Suprapubic skin (tissue), 4 donors: ENCODE results near the gene RNF150. TPM values are rescaled to one million over a fixed set of nuclear protein-coding genes. Genes with fewer than 3 reads are reported as not detected.

ENCODE experiments used
- DNase-seq, 2 donors: peaks; one replicate each; pipeline ENCODE4 v3.0.0-alpha.2; 2019; ENCODE audit warnings: low spot score in 2 of 2
- H3K27ac ChIP-seq: fragments of 200-600 bp; sonication (generic); one replicate; pipeline ENCODE4 v1.5.1; 2019
- H3K27me3 ChIP-seq: fragments of 200-600 bp; sonication (generic); one replicate; pipeline ENCODE4 v1.5.1; 2019
- H3K36me3 ChIP-seq: fragments of 200-600 bp; sonication (generic); one replicate; pipeline ENCODE4 v1.5.1; 2019
- H3K4me1 ChIP-seq: fragments of 200-600 bp; sonication (generic); one replicate; pipeline ENCODE4 v1.5.1; 2019
- H3K4me3 ChIP-seq: fragments of 200-600 bp; sonication (generic); one replicate; pipeline ENCODE4 v1.5.1; 2019; ENCODE audit warnings: mild to moderate bottlenecking
- H3K9me3 ChIP-seq: fragments of 200-600 bp; sonication (generic); one replicate; pipeline ENCODE4 v1.5.1; 2019
- EP300 ChIP-seq: sonication (generic); formaldehyde crosslinking; IDR thresholded peaks from one replicate; pipeline ENCODE4 v1.6.1; 2017; ENCODE audit warnings: antibody characterized with exemption
- POLR2A ChIP-seq, 2 donors: fragments of 450-650 bp; IDR thresholded peaks; one replicate each; pipeline ENCODE4 v1.6.1; 2017; ENCODE audit warnings: antibody characterized with exemption in 2 of 2, mild to moderate bottlenecking in 2 of 2, moderate library complexity in 2 of 2
- POLR2AphosphoS5 ChIP-seq, 3 donors: sonication (generic); formaldehyde crosslinking; IDR thresholded peaks; one replicate each; pipeline ENCODE4 v1.6.1; 2017; ENCODE audit warnings: antibody characterized with exemption in 3 of 3
- WGBS: methylation state at CpG from one replicate; pipeline ENCODE4 v1.1.5; 2018; 5-methylcytosine and 5-hydroxymethylcytosine counted together
- total RNA-seq, 4 donors: library from RNA; depleted of rRNA; stranded (reverse); fragments of >200 nt; gene quantifications; one replicate each; pipeline ENCODE4 v1.1.0, GENCODE V29; 2016
- TF ChIP-seq, protein P1 (sequence below), 2 donors: fragments of 200-600 bp in 1 of 2; fragments of 450-650 bp in 1 of 2; sonication (generic) in 1 of 2; IDR thresholded peaks; one replicate each; pipeline ENCODE4 v1.5.1; 2016 to 2019; ENCODE audit warnings: antibody characterized with exemption in 2 of 2, mild to moderate bottlenecking in 1 of 2, moderate library complexity in 1 of 2

The RNF150 gene
- total RNA-seq, 4 donors from 2014 or later: 0.83 to 4.0 (median 2.6) TPM

DNA sequence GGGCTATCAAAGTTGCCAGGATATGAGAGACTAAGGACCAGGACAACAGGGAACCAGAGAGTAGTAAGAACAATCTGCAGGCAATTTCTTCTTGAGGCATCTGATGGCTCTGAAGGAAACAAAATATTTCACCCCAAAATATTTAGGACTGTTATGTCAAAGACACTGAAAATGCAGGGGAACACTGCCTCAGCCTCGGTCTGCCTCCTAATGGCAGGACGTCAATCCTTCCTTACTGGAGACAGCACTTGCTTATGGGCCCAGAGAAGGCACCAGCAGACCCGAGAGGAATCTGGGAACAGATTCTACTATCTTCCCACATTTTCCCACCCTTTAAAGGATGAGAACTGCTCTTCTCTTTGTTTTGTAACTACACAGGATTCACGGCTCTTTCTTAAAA, 23.3 kb downstream of the RNF150 start:
- H3K9me3 ChIP-seq: no peaks in the 10 kb centered on the region
- no peak overlapping the region for H3K4me3 ChIP-seq
- WGBS: 76% methylated on average over 4 of the region's 4 CpGs
- no peaks in the 10 kb centered on the region for H3K36me3 ChIP-seq
- no peaks in the 10 kb centered on the region for H3K4me1 ChIP-seq
- H3K27me3 ChIP-seq: no peaks in the 10 kb centered on the region
- no peak overlapping the region for H3K27ac ChIP-seq
- no peak for DNase-seq
- TF ChIP-seq EP300: no peak
- TF ChIP-seq, protein P1, sequence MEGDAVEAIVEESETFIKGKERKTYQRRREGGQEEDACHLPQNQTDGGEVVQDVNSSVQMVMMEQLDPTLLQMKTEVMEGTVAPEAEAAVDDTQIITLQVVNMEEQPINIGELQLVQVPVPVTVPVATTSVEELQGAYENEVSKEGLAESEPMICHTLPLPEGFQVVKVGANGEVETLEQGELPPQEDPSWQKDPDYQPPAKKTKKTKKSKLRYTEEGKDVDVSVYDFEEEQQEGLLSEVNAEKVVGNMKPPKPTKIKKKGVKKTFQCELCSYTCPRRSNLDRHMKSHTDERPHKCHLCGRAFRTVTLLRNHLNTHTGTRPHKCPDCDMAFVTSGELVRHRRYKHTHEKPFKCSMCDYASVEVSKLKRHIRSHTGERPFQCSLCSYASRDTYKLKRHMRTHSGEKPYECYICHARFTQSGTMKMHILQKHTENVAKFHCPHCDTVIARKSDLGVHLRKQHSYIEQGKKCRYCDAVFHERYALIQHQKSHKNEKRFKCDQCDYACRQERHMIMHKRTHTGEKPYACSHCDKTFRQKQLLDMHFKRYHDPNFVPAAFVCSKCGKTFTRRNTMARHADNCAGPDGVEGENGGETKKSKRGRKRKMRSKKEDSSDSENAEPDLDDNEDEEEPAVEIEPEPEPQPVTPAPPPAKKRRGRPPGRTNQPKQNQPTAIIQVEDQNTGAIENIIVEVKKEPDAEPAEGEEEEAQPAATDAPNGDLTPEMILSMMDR (IDR thresholded peaks at IDR 0.05): no peak
- no peak for TF ChIP-seq POLR2A (IDR thresholded peaks at IDR 0.05)
- TF ChIP-seq POLR2AphosphoS5 (IDR thresholded peaks at IDR 0.05): no peak

DNA sequence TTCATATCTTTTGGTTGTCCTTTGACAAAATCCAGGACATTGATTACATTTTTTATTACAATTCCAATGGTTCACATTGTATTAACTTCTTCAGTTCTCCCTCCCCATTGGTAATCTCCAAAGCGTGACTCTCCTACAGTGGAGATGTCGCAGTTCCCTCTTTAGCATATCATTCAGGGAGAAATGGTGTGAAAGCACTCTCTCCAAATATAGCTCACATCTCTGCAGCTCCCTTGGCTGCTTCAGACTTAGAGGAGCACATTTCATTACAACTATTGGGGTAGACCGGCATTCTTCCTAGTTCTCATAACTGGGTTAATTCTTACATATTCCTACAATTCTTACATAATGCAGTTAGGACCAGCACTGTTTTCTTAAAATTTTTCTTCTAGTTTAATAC, 25.3 kb downstream of the RNF150 start:
- DNase-seq: no peak
- H3K36me3 ChIP-seq: no peaks in the 10 kb centered on the region
- TF ChIP-seq EP300: no peak
- TF ChIP-seq POLR2A (IDR thresholded peaks at IDR 0.05): no peak
- TF ChIP-seq, protein P1 (IDR thresholded peaks at IDR 0.05): no peak
- TF ChIP-seq POLR2AphosphoS5 (IDR thresholded peaks at IDR 0.05): no peak
- WGBS: 89% methylated on average over 3 of the region's 3 CpGs
- H3K27me3 ChIP-seq: no peaks in the 10 kb centered on the region
- H3K9me3 ChIP-seq: no peaks in the 10 kb centered on the region
- H3K27ac ChIP-seq: no peak overlapping the region
- no peaks in the 10 kb centered on the region for H3K4me1 ChIP-seq
- no peak overlapping the region for H3K4me3 ChIP-seq

DNA sequence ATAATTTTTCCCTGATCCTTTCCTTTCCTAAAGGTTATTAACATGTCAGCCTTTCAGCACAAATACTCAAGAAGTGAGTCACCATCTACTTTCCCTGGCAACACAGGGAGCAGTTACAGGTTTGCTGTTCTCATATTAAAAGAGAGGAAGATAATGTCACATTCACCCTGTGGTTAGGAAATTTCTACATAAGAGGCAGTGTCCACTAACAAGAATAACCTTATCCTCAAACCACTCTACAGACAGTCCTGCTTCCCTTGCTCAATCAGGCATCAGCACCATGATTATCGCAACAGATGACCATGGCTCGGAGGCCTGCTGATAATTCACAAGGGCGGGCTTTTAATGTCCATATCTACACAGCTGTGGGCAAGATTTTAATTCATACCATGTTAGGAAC, 30.9 kb downstream of the RNF150 start:
- Histone ChIP-seq H3K4me1 (no peaks in the 10 kb centered on the region), H3K36me3 (no peaks in the 10 kb centered on the region), H3K27me3 (no peaks in the 10 kb centered on the region), H3K4me3 (no peak overlapping the region), H3K9me3 (no peaks in the 10 kb centered on the region), H3K27ac (no peak overlapping the region)
- TF ChIP-seq, protein P1 (IDR thresholded peaks at IDR 0.05): no peak
- TF ChIP-seq EP300 (no peak), POLR2AphosphoS5 (IDR thresholded peaks at IDR 0.05) (no peak), POLR2A (IDR thresholded peaks at IDR 0.05) (no peak)
- WGBS: 93% methylated on average over 3 of the region's 3 CpGs
- no peak for DNase-seq

DNA sequence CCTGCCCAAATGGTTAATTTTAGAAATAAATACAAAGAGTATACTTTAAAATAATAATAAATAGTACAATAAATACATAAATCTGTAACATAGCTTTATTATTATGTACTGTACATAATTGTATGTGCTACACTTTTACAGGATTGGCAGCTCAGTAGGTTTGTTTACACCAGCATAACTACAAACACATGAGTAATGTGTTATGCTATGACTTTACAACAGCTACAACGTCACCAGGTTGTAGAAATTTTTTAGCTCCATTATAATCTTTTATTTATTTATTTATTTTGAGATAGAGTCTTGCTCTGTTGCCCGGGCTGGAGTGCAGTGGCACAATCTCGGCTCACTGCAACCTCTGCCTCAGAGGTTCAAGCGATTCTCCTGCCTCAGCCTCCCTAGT, 31.8 kb downstream of the RNF150 start:
- H3K4me1 ChIP-seq: no peaks in the 10 kb centered on the region
- 92% methylated on average over 4 of the region's 4 CpGs for WGBS
- TF ChIP-seq POLR2A (IDR thresholded peaks at IDR 0.05) (no peak), POLR2AphosphoS5 (IDR thresholded peaks at IDR 0.05) (no peak), EP300 (no peak)

DNA sequence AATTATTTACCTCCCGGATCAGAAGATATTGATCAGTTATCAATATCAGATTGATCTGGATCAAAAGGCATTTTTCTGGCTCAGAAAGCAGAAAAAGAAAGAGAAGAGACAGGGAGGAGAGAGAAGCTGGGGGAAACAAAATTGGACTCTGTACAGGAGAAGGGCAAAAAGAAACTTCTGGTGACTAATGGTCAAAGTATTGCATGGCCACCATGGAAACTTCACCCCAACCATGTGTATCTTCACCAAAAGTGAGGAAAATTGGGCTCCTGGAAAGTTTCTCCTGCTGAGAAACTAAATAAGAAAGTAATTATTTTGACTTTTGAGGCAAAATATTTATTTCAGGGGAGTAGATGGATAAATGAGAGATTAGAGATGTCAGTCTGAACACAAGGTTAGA, 33.9 kb downstream of the RNF150 start:
- Histone ChIP-seq H3K36me3 (no peaks in the 10 kb centered on the region), H3K9me3 (no peaks in the 10 kb centered on the region), H3K27ac (no peak overlapping the region), H3K4me1 (no peaks in the 10 kb centered on the region), H3K27me3 (no peaks in the 10 kb centered on the region), H3K4me3 (no peak overlapping the region)
- TF ChIP-seq, protein P1 (IDR thresholded peaks at IDR 0.05): no peak
- TF ChIP-seq EP300 (no peak), POLR2AphosphoS5 (IDR thresholded peaks at IDR 0.05) (no peak), POLR2A (IDR thresholded peaks at IDR 0.05) (no peak)
- no peak for DNase-seq
- 92% methylated on average over 1 of the region's 1 CpG for WGBS

More for the DNA sequence above, 31.8 kb downstream of the RNF150 start:
- DNase-seq: no peak
- Histone ChIP-seq H3K27me3 (no peaks in the 10 kb centered on the region), H3K9me3 (no peaks in the 10 kb centered on the region), H3K27ac (no peak overlapping the region), H3K4me3 (no peak overlapping the region), H3K36me3 (no peaks in the 10 kb centered on the region)

DNA sequence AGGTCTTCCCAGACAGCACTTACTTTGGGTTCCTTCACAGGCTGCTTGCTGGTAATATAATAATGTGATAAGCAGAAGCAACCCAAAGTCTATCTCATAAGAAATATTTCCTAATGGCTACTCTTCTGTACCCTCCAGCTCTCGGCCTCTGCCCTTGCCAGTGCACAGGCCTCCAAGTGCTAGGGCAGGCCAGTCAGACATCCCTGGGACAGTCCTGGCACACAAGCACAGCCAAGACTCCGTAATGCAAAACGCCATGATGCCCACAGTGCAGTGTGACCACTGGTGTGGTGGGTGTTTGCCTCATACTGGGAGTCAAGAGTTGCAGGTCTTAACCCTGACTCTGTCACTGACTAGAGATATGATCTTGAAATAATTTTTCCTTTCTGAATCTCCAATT, 35.1 kb downstream of the RNF150 start:
- Histone ChIP-seq H3K36me3 (no peaks in the 10 kb centered on the region), H3K27me3 (no peaks in the 10 kb centered on the region), H3K9me3 (no peaks in the 10 kb centered on the region), H3K27ac (no peak overlapping the region), H3K4me1 (no peaks in the 10 kb centered on the region), H3K4me3 (no peak overlapping the region)
- WGBS: 91% methylated on average over 3 of the region's 3 CpGs
- TF ChIP-seq POLR2AphosphoS5 (IDR thresholded peaks at IDR 0.05): no peak
- TF ChIP-seq, protein P1 (IDR thresholded peaks at IDR 0.05): no peak
- no peak for TF ChIP-seq POLR2A (IDR thresholded peaks at IDR 0.05)
- TF ChIP-seq EP300: no peak
- DNase-seq: no peak
